ENCODE results near the gene PRAME. TPM values are rescaled to one million over a fixed set of nuclear protein-coding genes. Genes with fewer than 3 reads are reported as not detected.
A peak's percentile ranks its signal among the peaks of the same experiment; 100 is the strongest.

PRAME gene
- total and polyA plus RNA-seq, 4 donors = 0.02 to 1.5 TPM; not detected in 2

GRCh38 chr22:22508274-22509176 lies 50.5 kb downstream of the PRAME start, which contains the start of gene ZNF280B:
TSS of gene ZNF280B (minus strand) at chr22:22508742. CDS start at chr22:22489398, 19,344 bp downstream.
- H3K9me3 ChIP-seq (ENCODE audit: control insufficient read depth in 4 of 4, insufficient read depth in 3 of 4, low read length in 3 of 4) = peaks cover 0 to 12% (median 3%) of the 10 kb centered on the region in 4 donors
- peaks cover 0 to 4% (median 0%) of the 10 kb centered on the region in 5 donors for H3K4me1 ChIP-seq (ENCODE audit: control insufficient read depth in 5 of 5, insufficient read depth in 5 of 5, low read length in 5 of 5)
- H3K27me3 ChIP-seq (ENCODE audit: control insufficient read depth in 3 of 3, insufficient read depth in 3 of 3, low read length in 2 of 3) = peaks cover 0 to 5% (median 0%) of the 10 kb centered on the region in 3 donors
- ATAC-seq (ENCODE audit: insufficient read depth, low FRiP score) = peak; percentile 90
- H3K36me3 ChIP-seq (ENCODE audit: control insufficient read depth in 4 of 4, insufficient read depth in 4 of 4, low read length in 4 of 4) = no peaks in the 10 kb centered on the region
- peak within 1 kb of the TSS in 1 of 2 donors; percentile 44 for H3K9ac ChIP-seq (ENCODE audit: insufficient read depth in 1 of 2, low read length in 2 of 2)
- H3K4me3 ChIP-seq = peak within 1 kb of the TSS; percentile 26
- DNase-seq = peak; percentile 78 to 86 (median 85)
- H3K27ac ChIP-seq (ENCODE audit: low read depth in 1 of 2, low read length in 1 of 2) = no peak within 1 kb of the TSS
- TF ChIP-seq, protein P1, sequence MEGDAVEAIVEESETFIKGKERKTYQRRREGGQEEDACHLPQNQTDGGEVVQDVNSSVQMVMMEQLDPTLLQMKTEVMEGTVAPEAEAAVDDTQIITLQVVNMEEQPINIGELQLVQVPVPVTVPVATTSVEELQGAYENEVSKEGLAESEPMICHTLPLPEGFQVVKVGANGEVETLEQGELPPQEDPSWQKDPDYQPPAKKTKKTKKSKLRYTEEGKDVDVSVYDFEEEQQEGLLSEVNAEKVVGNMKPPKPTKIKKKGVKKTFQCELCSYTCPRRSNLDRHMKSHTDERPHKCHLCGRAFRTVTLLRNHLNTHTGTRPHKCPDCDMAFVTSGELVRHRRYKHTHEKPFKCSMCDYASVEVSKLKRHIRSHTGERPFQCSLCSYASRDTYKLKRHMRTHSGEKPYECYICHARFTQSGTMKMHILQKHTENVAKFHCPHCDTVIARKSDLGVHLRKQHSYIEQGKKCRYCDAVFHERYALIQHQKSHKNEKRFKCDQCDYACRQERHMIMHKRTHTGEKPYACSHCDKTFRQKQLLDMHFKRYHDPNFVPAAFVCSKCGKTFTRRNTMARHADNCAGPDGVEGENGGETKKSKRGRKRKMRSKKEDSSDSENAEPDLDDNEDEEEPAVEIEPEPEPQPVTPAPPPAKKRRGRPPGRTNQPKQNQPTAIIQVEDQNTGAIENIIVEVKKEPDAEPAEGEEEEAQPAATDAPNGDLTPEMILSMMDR (IDR thresholded peaks at IDR 0.05; ENCODE audit: control extremely low read depth, extremely low read depth) = peak; percentile 4
- WGBS, 2 donors = 3 to 4% methylated on average over 67 to 72 of the region's 72 CpGs

- WGBS, 2 donors = 30 to 32% methylated on average over 13 of the region's 13 CpGs
- Histone ChIP-seq H3K27me3 (ENCODE audit: control insufficient read depth in 3 of 3, insufficient read depth in 3 of 3, low read length in 2 of 3) (peaks cover 0 to 5% (median 0%) of the 10 kb centered on the region in 3 donors), H3K9me3 (ENCODE audit: control insufficient read depth in 4 of 4, insufficient read depth in 3 of 4, low read length in 3 of 4) (peaks cover 0 to 12% (median 3%) of the 10 kb centered on the region in 4 donors), H3K4me1 (ENCODE audit: control insufficient read depth in 5 of 5, insufficient read depth in 5 of 5, low read length in 5 of 5) (peaks cover 0 to 4% (median 0%) of the 10 kb centered on the region in 5 donors), H3K4me3 (no peak overlapping the region), H3K36me3 (ENCODE audit: control insufficient read depth in 4 of 4, insufficient read depth in 4 of 4, low read length in 4 of 4) (no peaks in the 10 kb centered on the region), H3K27ac (ENCODE audit: low read depth in 1 of 2, low read length in 1 of 2) (no peak overlapping the region), H3K9ac (ENCODE audit: insufficient read depth in 1 of 2, low read length in 2 of 2) (peak overlapping the region in 1 of 2 donors; percentile 44)
- ATAC-seq (ENCODE audit: insufficient read depth, low FRiP score) (no peak), DNase-seq (peak in 1 of 3 donors; percentile 18)
- TF ChIP-seq, protein P1 (IDR thresholded peaks at IDR 0.05; ENCODE audit: control extremely low read depth, extremely low read depth) = no peak
Measured at GRCh38 chr22:22507743-22508273, 51.3 kb downstream of the PRAME start.

DNA sequence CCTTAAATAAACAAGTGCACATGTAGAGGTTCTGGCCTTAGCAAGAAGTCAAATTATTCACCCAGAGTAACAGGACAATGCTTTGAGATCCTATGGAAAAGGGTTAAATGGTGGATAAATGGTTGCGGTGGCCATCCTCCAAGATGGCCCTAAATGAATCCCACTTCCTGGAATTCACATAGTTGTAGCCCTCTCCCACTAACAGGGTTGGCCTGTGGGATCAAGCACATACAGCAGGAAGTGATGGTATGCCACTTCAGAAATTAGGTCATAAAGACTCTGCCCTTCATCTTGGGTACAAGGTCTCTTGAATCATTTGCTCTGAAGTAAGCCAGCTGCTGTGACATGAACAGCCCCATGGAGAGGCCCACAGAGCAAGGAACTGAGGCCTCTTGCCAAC lies 52.3 kb downstream of the PRAME start:
- H3K4me1 ChIP-seq (ENCODE audit: control insufficient read depth in 5 of 5, insufficient read depth in 5 of 5, low read length in 5 of 5) = peaks cover 0 to 4% (median 0%) of the 10 kb centered on the region in 5 donors
- no peaks in the 10 kb centered on the region for H3K27me3 ChIP-seq (ENCODE audit: control insufficient read depth in 3 of 3, insufficient read depth in 3 of 3, low read length in 2 of 3)
- peaks cover 0 to 12% (median 3%) of the 10 kb centered on the region in 4 donors for H3K9me3 ChIP-seq (ENCODE audit: control insufficient read depth in 4 of 4, insufficient read depth in 3 of 4, low read length in 3 of 4)
- H3K27ac ChIP-seq (ENCODE audit: low read depth in 1 of 2, low read length in 1 of 2) = no peak overlapping the region
- WGBS, 2 donors = 97 to 100% methylated on average over 1 of the region's 1 CpG
- no peak for DNase-seq
- TF ChIP-seq, protein P1 (IDR thresholded peaks at IDR 0.05; ENCODE audit: control extremely low read depth, extremely low read depth) = no peak
- H3K36me3 ChIP-seq (ENCODE audit: control insufficient read depth in 4 of 4, insufficient read depth in 4 of 4, low read length in 4 of 4) = no peaks in the 10 kb centered on the region
- no peak for ATAC-seq (ENCODE audit: insufficient read depth, low FRiP score)
- H3K9ac ChIP-seq (ENCODE audit: insufficient read depth in 1 of 2, low read length in 2 of 2) = no peak overlapping the region
- no peak overlapping the region for H3K4me3 ChIP-seq
